GM21447 (cell line): ENCODE measurements around the gene GALNT15.

Experiments used
- ATAC-seq: cut with Tn5 transposase; IDR thresholded peaks from one replicate; pipeline ENCODE4 v1.9.1; 2021; ENCODE audit not compliant: unreplicated experiment

GALNT15 gene

DNA sequence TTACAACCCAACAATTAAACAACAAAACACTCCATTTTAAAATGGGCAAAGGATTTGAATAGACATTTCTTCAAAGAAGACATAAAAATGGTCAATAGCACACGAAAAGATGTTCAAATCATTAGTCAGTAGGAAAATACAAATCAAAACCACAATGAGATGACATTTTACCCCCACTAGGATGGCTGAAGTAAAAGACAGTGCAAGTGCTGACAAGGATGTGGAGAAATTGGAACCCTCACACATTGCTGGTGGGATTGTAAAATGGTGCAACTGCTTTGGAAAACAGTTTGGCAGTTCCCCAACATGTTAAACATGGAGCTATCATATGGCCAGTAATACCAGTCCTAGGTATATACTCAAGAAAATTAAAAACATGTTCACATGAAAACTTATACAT, 11.6 kb downstream of the GALNT15 start:
- ATAC-seq, result no peak

DNA sequence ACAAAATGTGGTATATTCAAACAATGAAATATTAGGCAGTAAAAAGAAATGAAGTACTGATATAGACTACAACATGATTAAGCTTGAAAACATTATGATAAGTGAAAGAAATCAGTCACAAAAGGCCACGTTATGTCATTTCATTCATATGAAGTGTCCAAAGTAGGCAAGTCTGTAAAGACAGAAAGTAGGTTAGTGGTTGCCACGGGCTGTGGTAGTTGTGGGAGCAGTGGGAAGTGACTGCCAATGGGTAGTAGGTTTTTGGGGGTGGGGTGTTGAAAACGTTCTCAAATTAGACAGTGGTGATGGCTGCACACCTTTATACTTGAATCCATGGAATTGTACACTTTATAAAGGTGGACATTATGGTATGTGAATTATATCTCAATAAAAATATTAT, 12.1 kb downstream of the GALNT15 start:
- no peak for ATAC-seq

DNA sequence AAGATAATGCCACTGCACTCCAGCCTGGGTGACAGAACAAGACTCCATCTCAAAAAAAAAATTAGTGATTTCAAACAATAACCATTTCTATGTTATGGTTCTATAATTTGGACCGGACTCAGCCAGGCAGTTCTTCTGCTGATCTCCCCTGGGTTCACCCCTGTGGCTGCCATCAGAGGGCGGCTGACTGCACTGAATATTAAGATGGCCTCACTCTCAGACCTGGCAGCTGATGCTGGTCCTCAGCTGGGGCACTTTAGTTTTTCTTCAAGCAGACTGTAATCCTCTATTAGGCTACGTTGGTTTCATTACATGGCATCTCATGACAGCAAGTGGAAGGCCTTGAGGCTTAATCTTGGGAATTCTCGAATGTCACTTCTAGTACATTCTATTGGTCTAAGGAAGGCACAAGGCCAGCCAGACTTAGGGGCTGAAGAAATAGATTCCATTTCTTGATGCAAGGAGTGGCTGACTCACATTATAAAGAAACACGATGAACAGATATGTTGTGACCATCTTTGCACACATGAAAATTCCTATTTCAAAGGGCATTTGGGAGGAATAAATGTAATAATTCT, 12.8 kb downstream of the GALNT15 start:
- ATAC-seq, result no peak

DNA sequence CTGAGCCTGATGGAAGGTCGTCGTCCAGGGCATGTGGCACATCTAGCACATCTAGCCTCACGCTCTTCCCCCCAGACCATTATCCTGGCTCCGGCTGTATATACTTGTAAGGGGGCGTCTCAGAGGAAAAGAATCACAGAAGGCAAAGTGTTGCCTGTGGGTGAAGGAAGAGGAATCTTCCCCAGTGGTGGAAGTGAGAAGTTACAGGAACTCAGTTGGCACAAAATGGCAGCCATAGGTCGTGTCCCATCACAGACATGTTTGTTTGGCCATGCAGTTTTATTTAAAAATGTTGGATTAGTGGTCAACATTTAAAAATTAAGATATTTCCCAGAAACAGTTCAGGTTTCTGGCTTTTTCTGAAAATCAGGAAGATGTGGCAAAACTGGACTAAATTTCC, 13.6 kb downstream of the GALNT15 start:
- no peak for ATAC-seq

DNA sequence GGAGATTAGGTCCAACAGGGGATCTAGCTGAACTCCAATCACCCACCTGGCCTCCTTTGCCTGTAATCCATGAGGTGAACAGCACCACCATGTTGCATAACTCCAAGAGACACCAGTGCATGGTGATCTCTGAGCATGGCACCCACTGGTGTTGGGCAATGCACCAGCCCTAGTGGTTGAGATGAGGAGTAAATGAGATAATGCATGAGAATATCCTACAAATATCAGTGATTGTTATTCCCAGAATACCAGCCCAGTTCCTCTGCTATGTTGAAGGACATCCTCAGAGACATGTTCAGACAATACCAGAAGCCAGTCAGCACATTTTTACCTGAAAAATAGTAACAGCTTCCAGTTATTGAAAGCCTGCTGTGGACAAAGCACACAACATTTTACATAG, 14.7 kb downstream of the GALNT15 start:
- ATAC-seq, result no peak

DNA sequence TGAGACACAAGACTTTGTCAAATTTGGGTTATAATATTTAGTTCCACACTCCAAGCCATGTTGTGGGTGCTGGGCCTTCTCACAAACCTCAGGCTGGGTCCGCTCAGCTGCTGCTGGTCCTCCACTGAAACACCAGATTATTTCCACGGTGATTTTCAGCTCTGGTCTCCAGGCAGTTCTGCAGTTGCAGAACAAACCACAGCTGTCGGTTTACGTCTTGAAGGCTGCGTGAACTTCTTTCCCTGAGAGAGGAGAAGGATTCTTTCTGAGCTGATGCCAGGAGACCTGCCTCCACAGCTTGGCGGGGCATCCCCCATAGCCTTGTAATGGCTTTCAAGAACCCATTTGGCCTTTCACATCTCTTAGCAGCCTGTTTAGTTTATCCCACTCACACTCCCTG, 16.2 kb downstream of the GALNT15 start:
- no peak for ATAC-seq

DNA sequence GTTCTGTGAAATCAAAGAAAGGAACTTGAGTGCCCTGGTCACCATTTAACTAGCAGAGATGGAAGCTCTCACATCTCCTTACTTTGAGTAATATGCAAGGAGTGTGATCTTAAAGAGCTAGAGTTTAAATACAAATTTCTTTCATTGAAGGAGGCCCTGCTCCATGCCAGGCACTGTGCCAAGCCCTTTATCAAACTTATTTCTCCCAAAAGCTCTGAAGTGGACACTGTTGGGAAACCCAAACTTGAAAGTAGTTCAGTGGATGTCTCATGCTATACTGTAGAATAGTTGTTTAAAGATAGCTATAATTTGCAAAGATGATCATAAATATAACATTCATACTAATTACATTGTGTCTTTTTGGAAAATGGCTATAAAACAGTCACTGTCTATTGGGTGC, 17.1 kb downstream of the GALNT15 start:
- ATAC-seq, result no peak

DNA sequence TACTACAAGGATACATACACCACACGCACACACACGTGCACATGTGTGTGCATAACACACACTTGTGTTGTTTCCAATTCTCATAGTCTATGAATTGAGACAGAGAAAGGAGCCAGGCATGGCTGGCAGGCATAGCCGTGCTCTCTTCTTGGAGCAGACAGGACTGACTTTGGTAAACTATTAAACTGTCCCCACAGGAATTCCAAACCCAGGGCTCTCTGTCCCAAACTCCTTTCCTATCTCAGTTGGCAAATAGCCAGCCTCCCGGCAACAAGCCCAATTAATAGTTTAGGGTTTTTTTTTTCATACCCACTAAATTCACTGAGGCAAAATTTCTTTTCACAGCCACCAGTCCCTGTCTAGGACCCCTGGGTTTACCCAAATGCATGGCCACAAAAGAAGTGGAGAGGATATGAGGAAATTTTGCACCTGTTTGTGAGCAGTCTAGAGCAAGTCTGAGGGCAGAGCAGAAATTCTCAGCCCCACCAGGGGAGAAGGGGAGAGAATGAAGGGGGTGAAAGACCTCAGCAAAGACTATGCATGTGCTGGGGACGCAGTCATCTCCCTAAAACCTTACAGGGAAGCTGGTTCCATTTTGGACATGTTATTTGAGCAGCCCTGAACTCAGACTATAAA, 17.8 kb downstream of the GALNT15 start:
- ATAC-seq, result no peak

DNA sequence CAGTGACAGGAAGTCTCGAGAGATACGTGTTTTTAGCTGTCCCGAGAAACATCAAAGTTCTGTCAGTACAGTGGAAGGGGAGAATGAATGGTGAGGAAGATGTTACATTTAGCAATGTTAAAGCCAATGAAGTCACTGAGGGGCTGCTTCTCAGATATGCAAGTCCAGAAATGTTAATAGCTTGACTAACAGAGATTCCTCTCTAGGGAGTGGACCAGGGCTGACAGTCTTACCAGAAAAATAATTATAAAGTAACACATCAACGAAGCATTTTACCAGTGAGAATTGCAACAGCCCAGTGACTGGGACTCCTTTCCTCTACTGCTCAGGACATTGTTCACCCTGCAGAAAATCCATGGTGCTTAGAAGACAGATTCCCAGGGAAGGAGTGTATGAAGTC, 23.9 kb downstream of the GALNT15 start:
- no peak for ATAC-seq

DNA sequence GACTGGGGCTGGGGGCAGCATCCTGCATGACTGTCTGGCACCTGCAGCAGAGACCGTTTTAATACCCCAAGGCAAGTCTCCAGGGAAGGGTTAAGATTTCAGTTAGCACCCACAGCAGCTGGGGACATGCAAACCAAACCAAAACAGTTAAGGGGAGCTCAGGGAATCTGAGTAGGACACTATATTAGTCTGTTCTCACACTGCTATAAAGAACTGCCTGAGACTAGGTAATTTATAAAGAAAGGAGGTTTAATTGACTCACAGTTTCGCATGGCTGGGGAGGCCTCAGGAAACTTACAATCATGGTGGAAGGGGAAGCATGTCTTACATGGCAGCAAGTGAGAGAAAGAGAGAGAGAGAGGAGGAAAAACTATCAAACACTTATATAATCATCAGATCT, 25.3 kb downstream of the GALNT15 start:
- ATAC-seq, result no peak

DNA sequence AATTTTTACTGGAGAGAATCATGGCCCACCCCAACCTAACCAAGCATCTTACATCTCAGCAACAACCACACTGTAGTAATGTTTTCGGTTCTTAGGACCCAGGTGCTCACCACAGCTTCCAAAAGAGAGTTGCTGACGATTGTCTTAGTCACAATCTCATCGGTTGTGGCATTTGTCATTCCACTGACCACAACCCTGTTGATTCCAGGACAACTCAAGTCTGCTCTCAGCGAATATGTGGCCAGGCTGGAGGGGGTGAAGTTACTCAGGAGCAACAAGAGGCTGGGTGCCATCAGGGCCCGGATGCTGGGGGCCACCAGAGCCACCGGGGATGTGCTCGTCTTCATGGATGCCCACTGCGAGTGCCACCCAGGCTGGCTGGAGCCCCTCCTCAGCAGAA, 25.9 kb downstream of the GALNT15 start:
- no peak for ATAC-seq

DNA sequence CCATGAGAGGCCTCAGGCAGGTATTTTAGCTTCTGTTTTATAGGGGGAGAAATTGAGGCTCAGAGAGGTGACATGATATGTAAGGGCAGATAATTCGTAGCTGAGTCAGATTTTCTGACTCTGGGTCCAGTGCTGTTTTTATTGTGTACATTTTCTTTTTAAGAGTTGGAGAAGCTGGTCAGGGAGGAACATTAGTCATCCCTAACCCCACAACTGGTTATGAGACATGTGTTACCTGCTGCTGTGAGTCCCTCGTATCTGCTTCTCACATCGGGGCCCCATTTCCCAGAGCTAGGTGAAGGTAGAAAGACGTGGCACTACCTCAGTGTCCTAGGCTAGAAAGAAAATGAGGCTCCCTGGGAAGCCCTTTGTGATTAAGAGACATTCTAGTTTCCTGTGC, 28.6 kb downstream of the GALNT15 start:
- no peak for ATAC-seq

DNA sequence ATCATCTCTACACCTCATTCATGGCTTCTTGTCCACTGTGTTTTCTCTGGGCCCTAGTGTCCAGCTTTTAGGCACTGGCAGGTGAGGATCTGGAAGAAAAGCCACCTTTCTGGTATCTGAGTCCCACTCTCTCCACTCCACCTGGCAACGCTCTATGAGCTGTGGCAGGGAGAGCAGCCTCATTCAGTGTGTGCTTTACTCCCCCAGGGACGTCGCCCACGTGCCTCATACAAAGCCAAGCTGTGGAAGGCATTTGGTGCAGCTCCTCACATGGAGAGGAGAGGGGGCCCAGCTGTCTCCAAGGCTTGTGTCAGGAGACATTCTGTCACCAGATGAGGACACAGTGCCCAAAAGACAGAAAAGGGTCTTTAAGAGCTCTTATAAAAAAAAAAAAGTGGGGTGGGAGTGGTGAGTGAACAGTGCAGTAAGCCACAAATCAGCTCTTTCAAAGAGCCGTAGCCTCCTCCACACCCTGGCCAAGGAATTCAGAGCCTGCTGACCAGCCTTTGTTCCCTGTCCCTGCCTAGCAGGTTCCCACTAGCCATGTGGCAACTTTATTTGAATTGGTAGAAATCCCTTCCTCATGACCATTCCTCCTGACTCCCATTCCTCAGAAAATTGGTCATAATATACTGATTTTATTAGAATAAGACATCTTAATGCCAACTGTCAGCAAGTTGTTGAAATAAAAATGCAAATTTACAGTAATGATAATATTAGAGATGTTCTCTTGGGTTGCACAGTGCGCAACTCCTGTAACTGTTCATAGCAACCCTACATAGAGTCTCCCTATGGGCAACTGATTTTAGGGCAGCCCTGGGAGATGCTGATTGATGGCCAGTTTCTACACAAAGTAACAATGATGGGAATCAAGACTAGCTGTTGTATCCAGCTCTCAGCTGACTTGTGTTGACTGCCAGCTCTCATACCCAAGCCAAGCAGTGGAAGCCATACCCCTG, 29.5 kb downstream of the GALNT15 start:
- ATAC-seq, result no peak

DNA sequence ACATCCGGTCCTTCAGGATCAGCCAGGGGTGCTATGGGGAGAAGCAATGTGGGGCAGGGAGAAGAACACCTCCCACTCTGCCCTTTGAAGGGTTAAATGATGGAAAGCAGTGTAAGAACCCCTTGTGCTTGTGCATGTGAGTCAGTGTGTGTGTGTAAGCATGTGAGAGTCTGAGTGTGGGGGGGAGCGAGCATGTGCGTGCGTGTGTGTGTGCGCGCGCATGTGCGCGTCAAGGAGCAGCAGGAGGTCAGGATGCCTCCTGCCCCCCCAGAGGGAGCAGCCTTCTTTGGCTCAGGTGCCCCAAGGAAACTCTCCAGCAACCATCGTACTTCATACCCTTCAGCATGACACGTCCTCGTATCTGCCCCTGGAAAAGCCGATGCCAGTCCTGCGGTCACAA, 30.3 kb downstream of the GALNT15 start:
- ATAC-seq, result no peak

DNA sequence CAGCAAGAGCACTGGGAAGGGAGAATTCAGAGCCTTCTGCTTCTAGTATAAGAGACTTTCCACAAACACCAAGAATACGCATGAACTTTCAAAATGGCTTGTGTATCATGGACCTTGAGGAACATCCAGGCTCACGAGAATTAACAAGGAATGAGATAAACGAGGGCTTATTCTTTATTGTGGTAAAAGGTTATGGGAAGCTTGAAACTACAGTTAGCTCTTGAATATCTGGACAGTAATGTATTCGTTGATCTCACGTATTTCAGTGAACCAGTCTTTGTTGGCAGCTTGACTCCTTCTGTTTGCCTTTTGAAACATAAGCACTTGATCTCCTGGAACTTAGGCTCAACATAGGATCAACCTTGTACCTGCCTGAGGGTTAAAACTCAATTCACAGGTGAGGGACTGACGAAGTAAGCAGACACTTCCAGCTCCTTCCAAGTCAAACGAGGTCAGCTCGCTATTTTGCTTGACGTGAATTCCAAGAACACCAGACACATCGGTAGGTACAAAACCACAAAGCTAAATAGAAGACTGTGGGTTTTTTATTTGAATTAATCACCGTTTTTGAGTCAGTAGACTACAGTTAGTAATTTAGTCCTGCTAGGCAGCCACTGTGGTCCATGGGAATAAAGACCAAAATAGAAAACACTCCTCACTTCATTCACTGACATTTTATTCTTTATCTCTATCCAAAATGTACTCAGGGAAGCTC, 30.8 kb downstream of the GALNT15 start:
- ATAC-seq, result no peak

DNA sequence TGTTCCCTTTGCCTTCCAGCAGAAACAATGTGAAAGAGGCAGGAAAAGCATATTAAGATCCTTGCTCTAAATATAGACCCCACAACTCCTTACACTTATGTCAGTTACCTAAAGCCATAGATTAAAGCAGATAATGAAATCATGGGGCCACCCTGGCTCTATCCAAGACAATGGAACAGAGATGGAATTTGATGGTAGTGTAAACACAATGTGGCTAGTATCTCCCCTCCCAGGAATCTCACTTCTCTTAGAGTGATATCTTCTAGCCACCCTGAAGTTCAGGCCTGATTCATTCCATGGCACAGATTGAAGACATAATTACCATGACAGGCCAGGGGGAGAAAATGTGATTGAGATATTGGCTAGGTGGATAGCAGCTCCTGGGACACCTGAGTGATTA, 32.6 kb downstream of the GALNT15 start:
- ATAC-seq, result no peak

DNA sequence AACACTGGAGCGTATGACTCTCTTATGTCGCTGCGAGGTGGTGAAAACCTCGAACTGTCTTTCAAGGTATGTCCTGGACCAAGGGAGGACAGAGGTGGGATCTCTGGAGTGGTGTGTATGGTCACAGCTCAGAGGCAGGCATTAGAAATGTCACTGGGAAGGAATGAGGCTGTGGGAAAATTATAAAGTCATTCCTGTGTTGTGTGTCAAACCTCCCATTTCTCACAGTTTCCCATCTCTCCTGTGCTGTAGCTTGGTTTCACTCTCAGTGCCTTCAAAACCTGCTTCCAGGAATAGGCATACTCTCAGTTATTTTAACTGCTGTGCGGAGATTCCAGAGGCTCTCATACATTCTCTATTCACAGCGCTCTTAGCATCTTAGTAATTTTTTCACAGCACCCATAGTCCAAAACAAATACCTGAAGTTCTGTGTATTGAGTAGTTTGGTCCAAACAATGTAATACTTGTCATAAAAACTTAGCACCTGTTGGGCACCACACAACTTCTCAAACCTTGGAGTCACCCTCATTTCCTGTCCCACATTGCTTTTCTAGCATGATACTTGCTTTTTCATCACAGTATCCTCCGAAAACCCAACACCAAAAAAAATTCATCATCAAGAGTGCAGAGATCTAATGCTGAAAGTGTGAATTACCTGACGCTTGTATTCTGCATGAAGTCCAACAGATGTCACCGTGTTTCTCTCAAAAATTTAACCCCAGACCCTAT, 36.9 kb downstream of the GALNT15 start:
- ATAC-seq, result no peak

DNA sequence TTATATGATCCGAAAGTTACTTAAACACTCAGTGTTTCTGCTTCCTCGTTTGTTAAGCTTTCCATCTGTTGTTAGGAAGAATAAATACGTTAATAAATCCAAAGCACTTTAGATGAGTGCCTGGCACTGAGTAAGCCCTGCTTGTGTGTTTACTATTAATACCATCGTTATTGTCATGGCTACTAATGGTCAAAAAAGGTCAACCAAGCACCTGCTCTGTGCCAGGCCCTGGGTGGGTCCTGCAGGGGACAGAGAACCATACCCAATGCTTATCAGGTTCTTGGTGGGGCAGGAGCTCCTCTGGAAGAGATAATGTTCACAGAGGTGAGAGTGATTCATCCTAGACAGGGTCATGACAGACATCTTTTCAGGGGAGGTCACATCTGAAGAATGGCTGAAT, 39.9 kb downstream of the GALNT15 start:
- ATAC-seq, result no peak

DNA sequence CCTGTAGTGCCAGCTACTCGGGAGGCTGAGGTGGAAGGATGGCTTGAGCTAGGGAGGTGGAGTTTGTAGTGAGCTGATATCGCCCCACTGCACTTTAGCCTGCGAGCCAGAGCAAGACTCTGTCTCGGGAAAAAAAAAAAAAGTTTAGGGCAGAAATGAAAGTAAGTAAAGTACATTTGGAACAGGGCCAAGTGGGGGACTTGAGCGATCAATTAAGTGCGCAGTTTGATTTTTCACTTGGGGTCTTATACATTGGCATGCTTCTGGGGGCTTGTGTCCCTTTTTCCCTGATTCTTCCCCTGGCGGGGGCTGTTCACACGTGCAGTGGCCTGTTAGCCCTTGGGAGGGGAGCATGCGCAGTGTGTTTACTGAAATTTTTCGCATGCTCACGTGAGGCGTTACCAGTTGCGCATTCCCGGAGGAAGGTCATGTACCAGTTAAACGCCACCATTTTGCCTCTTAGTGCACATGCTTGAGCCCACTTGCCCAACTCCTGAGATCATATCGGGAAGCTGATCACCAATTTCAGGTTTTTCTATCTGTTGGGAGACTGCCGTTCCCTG, 42.0 kb downstream of the GALNT15 start:
- ATAC-seq, result no peak

DNA sequence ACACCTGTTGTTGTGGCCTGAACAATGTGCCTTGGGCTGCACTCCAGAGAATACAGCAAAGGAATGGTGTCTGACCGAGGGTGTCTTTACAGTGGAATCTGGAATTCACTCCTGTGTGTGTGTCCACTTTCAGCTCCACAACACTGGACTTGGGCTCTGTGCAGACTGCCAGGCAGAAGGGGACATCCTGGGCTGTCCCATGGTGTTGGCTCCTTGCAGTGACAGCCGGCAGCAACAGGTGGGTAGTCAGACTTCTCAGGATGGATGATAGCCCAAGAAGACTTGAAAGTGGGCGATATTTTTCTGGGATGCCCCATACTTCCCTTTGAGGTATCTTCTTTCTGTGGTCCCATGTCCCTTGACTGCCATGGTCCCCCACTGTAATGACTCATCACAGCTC, 45.3 kb downstream of the GALNT15 start:
- no peak for ATAC-seq

DNA sequence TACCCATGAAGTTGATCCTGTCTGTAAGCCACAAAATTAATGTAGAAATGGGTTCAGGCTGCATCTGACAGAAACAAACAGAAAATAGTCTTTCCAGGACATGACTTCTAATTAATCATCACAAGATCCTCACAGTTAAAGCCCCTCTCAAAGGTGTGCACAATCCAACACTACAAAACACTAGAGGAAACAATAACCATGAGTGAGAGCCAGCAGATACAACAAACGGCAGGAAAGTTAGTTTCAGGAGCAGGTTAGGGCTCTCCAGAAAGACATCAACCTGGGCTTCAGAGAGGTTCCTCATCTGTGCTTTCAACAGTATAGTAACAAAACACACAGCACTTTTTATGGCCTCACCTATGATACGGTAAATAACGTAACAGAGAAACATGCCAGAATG, 47.5 kb downstream of the GALNT15 start:
- no peak for ATAC-seq
